DLD1 (cell line): ENCODE data around the gene XPNPEP1.

Experiments used
- in situ Hi-C: cut with HindIII; loops from 2 replicates; pipeline ENCODE4 v1.10.0; 2017; ENCODE audit warnings: low sequenced_read_pairs

Gene XPNPEP1

GRCh38 chr10:109952526-109952925, 29.2 kb upstream of the XPNPEP1 start:
- in situ Hi-C loops, result no loop called here

- in situ Hi-C loops, result no loop called here
These were observed 24.0 kb upstream of the XPNPEP1 start for GRCh38 chr10:109947111-109947920.

GRCh38 chr10:109946680-109947079, 23.4 kb upstream of the XPNPEP1 start:
- in situ Hi-C loops, result no loop called here

GRCh38 chr10:109945473-109946177, 22.3 kb upstream of the XPNPEP1 start:
- in situ Hi-C loops, result no loop called here

GRCh38 chr10:109944613-109945012, 21.3 kb upstream of the XPNPEP1 start:
- in situ Hi-C loops, result no loop called here

GRCh38 chr10:109941236-109941862, 18.0 kb upstream of the XPNPEP1 start:
- in situ Hi-C loops, result no loop called here

- in situ Hi-C loops, result no loop called here
These were observed 17.2 kb upstream of the XPNPEP1 start for GRCh38 chr10:109940553-109940952.

GRCh38 chr10:109940117-109940516, 16.8 kb upstream of the XPNPEP1 start:
- in situ Hi-C loops, result no loop called here

GRCh38 chr10:109939315-109939961, 16.1 kb upstream of the XPNPEP1 start:
- in situ Hi-C loops, result no loop called here

- in situ Hi-C loops, result no loop called here
These were observed 14.3 kb upstream of the XPNPEP1 start for GRCh38 chr10:109937460-109938065.

GRCh38 chr10:109934958-109935793, 11.9 kb upstream of the XPNPEP1 start:
- in situ Hi-C loops, result no loop called here

GRCh38 chr10:109933984-109934565, 10.8 kb upstream of the XPNPEP1 start:
- in situ Hi-C loops, result no loop called here

GRCh38 chr10:109932968-109933367, 9.7 kb upstream of the XPNPEP1 start:
- in situ Hi-C loops, result no loop called here

- in situ Hi-C loops, result no loop called here
These were observed 9.1 kb upstream of the XPNPEP1 start for GRCh38 chr10:109932391-109932790.

GRCh38 chr10:109931163-109931562, 7.9 kb upstream of the XPNPEP1 start:
- in situ Hi-C loops, result no loop called here

GRCh38 chr10:109929501-109930219, 6.3 kb upstream of the XPNPEP1 start:
- in situ Hi-C loops, result no loop called here

- in situ Hi-C loops, result no loop called here
These were observed 5.2 kb upstream of the XPNPEP1 start for GRCh38 chr10:109928475-109928891.

- in situ Hi-C loops, result no loop called here
These were observed 3.5 kb upstream of the XPNPEP1 start for GRCh38 chr10:109926825-109927224.
